ACC112 (cell line): Measurements from ENCODE around the gene DNAJC2.

Experiments
- H2AFZ ChIP-seq: fragments of 200-600 bp; sonication (generic); one replicate; pipeline ENCODE4 v1.6.0; 2017; ENCODE audit warnings: antibody characterized with exemption, low read length; ENCODE audit not compliant: unreplicated experiment
- H3K27ac ChIP-seq: fragments of 200-600 bp; sonication (generic); 2 replicates; pipeline ENCODE4 v1.5.1; 2014; ENCODE audit warnings: low read depth, mild to moderate bottlenecking, antibody characterized with exemption, low read length, moderate library complexity
- H3K27me3 ChIP-seq: fragments of 200-600 bp; sonication (generic); 2 replicates; pipeline ENCODE4 v1.6.1; 2014; ENCODE audit warnings: mild to moderate bottlenecking, antibody characterized with exemption, low read length, moderate library complexity, mixed read lengths; ENCODE audit not compliant: insufficient read depth
- H3K36me3 ChIP-seq: fragments of 200-600 bp; sonication (generic); 2 replicates; pipeline ENCODE4 v1.6.1; 2016; ENCODE audit warnings: mild to moderate bottlenecking, antibody characterized with exemption, low read length, moderate library complexity, mixed read lengths; ENCODE audit not compliant: insufficient read depth
- H3K4me1 ChIP-seq: fragments of 200-600 bp; sonication (generic); one replicate; pipeline ENCODE4 v1.6.1; 2016; ENCODE audit warnings: low read length, mixed read lengths; ENCODE audit not compliant: insufficient read depth, unreplicated experiment, control insufficient read depth
- H3K4me3 ChIP-seq: fragments of 200-600 bp; sonication (generic); 2 replicates; pipeline ENCODE4 v1.5.1; 2014; ENCODE audit warnings: mild to moderate bottlenecking, low read depth, low read length
- H3K79me2 ChIP-seq: fragments of 200-600 bp; sonication (generic); one replicate; pipeline ENCODE4 v1.6.0; 2016; ENCODE audit warnings: low read length; ENCODE audit not compliant: control insufficient read depth, unreplicated experiment, insufficient read depth

Gene DNAJC2

DNA sequence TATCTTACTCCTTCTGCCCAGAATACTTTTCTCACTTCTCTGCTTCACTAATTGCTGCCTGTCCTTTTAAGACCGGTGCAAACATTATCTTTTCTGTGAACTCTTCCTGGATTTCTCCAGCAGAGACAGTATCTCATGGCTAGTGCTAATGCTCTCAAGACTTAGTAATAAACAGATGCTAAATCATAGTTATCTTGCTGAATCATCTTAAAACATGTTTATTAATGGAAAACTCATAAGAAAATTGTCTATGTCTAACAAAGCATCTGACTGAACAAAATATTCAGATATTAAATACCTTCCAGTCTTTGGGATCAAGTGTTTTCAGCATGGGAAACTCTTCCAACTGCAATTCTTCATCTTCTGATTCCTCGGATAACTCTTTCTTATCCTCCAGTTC is 3.1 kb downstream of the DNAJC2 start:
- Histone ChIP-seq H3K27ac (no peak overlapping the region), H3K4me3 (peak overlapping the region; percentile 27; the same call in 1 of the 2 replicates), H3K79me2 (peaks cover 69% of the 10 kb centered on the region), H3K27me3 (no peaks in the 10 kb centered on the region), H3K36me3 (peaks cover 22% of the 10 kb centered on the region), H2AFZ (no peak overlapping the region), H3K4me1 (peaks cover 16% of the 10 kb centered on the region)

DNA sequence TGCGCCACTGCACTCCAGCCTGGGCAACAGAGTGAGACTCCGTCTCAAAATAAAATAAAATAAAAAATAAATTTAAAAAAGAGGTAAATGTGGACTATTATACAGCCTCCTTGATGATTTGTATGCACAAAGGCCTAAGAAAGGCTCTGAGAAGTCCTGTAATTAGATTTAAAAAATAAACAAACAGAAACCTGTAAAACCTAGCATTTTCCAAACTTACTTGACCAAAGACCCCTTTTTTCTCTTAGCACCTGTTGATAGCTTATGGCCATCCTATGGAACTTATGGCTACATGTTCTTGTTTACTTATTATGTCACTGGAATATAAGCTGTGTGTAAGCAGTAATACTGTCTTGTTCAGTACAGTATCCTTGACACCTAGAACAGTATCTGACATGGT is 5.7 kb downstream of the DNAJC2 start:
- H3K27me3 ChIP-seq: no peaks in the 10 kb centered on the region
- no peak overlapping the region for H3K4me3 ChIP-seq
- peaks cover 26% of the 10 kb centered on the region for H3K36me3 ChIP-seq
- no peak overlapping the region for H3K27ac ChIP-seq
- H3K4me1 ChIP-seq: peaks cover 15% of the 10 kb centered on the region
- H2AFZ ChIP-seq: no peak overlapping the region
- H3K79me2 ChIP-seq: peaks cover 62% of the 10 kb centered on the region

DNA sequence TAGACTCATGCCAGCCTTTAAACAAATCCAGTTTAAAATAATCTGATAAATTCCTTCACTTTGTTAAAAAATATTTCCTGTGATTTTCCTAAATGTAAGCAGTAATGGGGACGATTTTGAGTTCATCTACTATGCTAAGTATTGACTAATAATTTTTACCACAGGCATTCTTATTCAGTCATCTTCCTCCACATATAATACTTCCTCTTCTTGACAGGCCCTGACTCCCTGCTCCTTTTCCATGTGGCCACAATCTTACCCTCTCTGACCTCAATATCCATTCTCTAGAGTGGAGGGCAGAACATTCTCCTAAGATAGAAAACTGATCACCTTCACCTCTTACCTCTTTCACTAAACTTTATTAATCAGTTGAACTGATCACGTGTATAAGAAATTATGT is 7.8 kb downstream of the DNAJC2 start:
- H3K4me3 ChIP-seq: no peak overlapping the region
- H3K79me2 ChIP-seq: peaks cover 55% of the 10 kb centered on the region
- no peak overlapping the region for H3K27ac ChIP-seq
- H3K4me1 ChIP-seq: peaks cover 7% of the 10 kb centered on the region
- H3K27me3 ChIP-seq: no peaks in the 10 kb centered on the region
- no peak overlapping the region for H2AFZ ChIP-seq
- H3K36me3 ChIP-seq: peaks cover 27% of the 10 kb centered on the region

DNA sequence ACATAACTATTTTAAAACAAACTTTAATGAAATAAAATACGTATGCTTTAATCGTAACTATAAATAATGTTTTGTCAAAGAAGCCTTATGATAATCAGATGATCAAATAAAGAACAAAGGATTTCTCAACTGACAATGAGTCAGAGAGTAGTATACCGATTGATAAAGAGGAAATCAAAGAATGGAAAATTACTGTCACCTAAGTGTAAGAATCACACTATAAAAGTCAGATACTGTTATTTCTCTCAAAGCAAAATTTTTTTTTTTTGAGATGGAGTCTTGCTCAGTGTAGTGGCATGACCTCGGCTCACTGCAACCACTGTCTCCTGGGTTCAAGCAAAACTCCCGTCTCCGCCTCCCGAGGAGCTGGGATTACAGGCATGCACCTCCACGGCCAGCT is 18.8 kb downstream of the DNAJC2 start:
- Histone ChIP-seq H3K36me3 (peaks cover 28% of the 10 kb centered on the region), H3K27ac (no peak overlapping the region), H2AFZ (no peak overlapping the region), H3K79me2 (no peaks in the 10 kb centered on the region), H3K27me3 (no peaks in the 10 kb centered on the region), H3K4me1 (no peaks in the 10 kb centered on the region), H3K4me3 (no peak overlapping the region)

DNA sequence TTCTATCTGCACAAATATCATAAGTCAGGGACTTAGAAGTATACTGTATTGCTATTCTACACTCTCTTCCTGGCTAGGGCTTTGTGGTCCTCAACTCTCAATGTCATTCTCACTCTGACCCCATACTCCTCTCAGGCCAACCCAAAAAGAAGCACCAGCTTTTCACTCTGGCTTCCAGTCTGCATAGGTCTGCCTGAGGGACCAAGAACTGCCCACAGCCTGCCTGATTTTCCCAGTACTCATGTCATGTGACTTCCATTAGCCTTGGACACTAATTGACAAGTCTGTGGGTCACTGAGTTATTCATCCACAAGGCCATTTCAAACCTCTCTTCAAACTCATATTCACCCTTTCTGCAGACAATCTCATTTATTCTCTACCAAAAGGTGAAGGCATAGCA is 27.6 kb downstream of the DNAJC2 start:
- no peaks in the 10 kb centered on the region for H3K27me3 ChIP-seq
- no peaks in the 10 kb centered on the region for H3K79me2 ChIP-seq
- no peak overlapping the region for H3K4me3 ChIP-seq
- H3K36me3 ChIP-seq: peaks cover 33% of the 10 kb centered on the region
- H2AFZ ChIP-seq: no peak overlapping the region
- no peaks in the 10 kb centered on the region for H3K4me1 ChIP-seq
- H3K27ac ChIP-seq: no peak overlapping the region

DNA sequence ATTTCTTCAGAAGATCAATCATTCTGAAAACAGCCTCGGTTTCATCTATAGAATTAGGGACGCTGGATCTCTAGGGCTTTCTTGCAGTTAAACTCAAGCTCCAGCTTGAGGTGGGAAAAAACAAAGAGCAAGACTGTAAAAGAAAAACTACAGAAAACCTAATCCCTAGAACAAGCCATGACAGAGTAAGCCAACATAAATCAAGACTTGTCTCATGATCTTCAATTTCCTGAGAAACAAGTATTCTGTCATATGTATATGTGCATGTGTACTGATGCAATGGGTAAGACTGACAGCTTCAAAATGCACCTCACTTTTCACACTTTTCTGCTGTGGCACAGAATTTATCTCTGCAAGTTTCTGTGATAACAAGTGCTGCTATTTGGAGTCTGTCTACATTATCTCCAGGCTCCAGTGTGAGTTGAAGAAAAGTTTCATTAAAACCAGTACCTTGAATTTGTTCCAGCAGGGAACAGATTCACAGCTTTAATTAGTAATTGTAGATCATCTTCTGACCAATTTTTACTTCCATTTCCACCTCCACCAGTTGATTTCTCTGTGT is 28.1 kb downstream of the DNAJC2 start:
- no peaks in the 10 kb centered on the region for H3K79me2 ChIP-seq
- no peak overlapping the region for H2AFZ ChIP-seq
- H3K4me3 ChIP-seq: no peak overlapping the region
- H3K27ac ChIP-seq: no peak overlapping the region
- H3K27me3 ChIP-seq: no peaks in the 10 kb centered on the region
- H3K4me1 ChIP-seq: no peaks in the 10 kb centered on the region
- H3K36me3 ChIP-seq: peaks cover 35% of the 10 kb centered on the region

DNA sequence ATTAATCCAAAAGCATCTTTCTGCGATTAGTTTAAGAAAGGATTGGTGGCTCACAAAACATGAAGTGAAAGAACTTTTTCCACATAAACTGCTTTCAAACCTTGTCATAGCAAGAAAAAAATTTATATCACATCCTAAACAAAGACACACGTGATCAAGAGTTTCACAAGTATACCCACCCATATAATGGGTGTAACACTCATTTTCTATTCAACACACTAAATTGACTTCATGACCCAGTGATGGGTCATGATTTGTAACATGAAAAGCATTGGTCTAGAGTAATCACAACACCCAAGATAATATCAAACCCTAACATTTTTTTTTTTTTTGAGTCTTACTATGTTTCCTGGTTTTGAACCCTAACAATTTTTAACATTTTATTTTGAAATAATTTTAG is 29.7 kb downstream of the DNAJC2 start:
- no peak overlapping the region for H2AFZ ChIP-seq
- no peak overlapping the region for H3K4me3 ChIP-seq
- H3K79me2 ChIP-seq: no peaks in the 10 kb centered on the region
- H3K27me3 ChIP-seq: no peaks in the 10 kb centered on the region
- H3K4me1 ChIP-seq: no peaks in the 10 kb centered on the region
- H3K36me3 ChIP-seq: peaks cover 43% of the 10 kb centered on the region
- H3K27ac ChIP-seq: no peak overlapping the region

DNA sequence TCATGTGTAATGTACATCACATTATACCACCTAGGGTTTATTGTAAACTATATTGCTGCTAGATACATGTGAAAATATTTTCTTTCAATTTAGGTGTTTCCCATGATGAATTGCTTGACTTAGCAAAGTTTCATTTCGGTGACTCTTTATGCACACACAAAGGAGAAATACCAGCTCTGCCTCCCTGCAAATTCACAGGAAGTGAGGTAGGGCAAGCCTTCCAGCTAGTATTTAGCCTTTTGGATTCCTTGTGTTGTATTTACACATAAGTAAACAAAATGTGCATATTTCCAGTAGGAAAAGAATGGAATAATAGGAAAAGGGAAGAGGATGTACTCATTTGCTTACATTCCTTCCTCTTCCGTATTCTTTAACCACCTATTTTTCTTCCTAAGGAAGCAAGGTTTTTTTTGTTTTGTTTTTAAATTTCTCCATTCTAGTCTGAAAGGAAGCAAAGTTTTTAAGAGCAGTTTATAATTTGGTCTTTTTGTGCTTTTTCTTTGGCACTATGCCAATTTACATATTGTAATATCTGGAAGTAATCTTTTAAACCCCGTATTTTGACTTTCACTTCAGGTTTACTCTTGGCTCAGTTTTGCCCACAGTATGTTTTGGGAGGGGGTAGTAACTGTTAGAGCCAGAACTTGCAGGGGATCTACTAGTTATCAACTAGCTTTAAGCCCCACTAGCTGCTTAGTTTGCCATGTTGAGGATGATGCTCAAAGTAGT is 36.9 kb downstream of the DNAJC2 start:
- no peak overlapping the region for H3K27ac ChIP-seq
- no peaks in the 10 kb centered on the region for H3K27me3 ChIP-seq
- H3K36me3 ChIP-seq: peaks cover 63% of the 10 kb centered on the region
- H3K4me1 ChIP-seq: no peaks in the 10 kb centered on the region
- no peak overlapping the region for H2AFZ ChIP-seq
- no peak overlapping the region for H3K4me3 ChIP-seq
- H3K79me2 ChIP-seq: peaks cover 5% of the 10 kb centered on the region

DNA sequence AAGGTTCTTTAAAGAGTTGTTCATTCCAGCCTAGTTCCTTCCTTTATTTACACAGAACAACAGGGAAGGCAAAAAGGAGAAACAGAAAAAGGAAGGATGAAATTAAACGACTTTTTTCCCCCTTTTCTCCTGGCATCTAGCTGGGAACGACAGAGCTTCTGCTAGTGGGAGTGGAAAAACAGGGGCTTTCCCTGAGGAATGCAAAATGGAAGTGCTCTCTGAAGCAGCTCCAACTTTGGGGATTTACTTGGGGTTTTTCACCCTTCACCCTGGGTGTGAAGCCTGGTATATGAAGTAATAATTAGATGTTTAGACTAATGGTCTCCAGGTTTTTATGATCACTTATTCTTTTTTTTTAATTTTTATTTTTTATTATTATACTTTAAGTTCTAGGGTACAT is 43.1 kb downstream of the DNAJC2 start:
- Histone ChIP-seq H3K27me3 (no peaks in the 10 kb centered on the region), H3K4me1 (peaks cover 8% of the 10 kb centered on the region), H3K79me2 (peaks cover 23% of the 10 kb centered on the region), H3K4me3 (no peak overlapping the region), H3K36me3 (peaks cover 45% of the 10 kb centered on the region), H2AFZ (no peak overlapping the region), H3K27ac (no peak overlapping the region)

DNA sequence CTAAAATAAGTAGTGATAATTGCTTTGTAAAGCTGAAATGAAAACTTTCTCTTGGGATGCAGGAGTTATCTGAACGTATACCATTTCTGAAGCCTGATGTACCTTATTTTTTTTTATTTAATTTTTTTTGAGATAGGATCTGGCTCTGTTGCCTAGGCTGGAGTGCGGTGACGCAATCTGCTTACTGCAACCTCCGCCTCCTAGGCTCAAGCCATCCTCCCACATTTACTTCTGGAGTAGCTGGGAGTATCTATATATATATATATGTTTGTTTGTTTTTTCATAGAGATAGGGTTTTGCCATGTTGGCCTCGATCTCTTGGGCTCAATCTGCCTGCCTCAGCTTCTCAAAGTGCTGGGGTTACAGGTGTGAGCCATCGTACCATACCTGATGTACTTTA is 44.9 kb downstream of the DNAJC2 start:
- Histone ChIP-seq H3K4me1 (peaks cover 8% of the 10 kb centered on the region), H3K4me3 (no peak overlapping the region), H3K79me2 (peaks cover 23% of the 10 kb centered on the region), H3K27me3 (no peaks in the 10 kb centered on the region), H3K27ac (no peak overlapping the region), H3K36me3 (peaks cover 33% of the 10 kb centered on the region), H2AFZ (no peak overlapping the region)

DNA sequence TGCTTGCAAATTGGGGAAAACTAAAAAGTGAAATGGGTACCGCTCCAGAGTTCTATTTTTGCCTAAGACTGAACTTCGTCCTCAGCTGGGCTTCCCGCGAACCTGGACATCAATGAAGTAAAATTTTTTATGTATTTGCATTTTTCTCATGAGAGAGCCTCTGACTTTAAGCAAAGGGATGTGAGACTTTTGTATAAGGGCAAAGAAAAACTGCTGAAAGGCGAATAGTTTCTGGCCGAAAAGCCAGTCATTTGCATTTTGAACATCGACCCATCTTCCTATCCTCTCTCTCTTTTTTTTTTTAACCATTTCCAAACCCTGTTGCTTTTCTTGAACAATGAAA is 46.8 kb downstream of the DNAJC2 start:
- H3K4me3 ChIP-seq: peak overlapping the region; percentile 77
- H3K27me3 ChIP-seq: no peaks in the 10 kb centered on the region
- H3K4me1 ChIP-seq: peaks cover 8% of the 10 kb centered on the region
- H3K79me2 ChIP-seq: peaks cover 23% of the 10 kb centered on the region
- H3K36me3 ChIP-seq: peaks cover 19% of the 10 kb centered on the region
- H2AFZ ChIP-seq: peak overlapping the region; percentile 76
- H3K27ac ChIP-seq: peak overlapping the region; percentile 80
